Retinal pigment epithelial cell (primary cell): ENCODE results near the gene CABP2.
"Not testable (repeated sequence)": the region's sequence is repeated elsewhere in the genome, so short reads cannot be mapped to it uniquely, and the experiment has no call there.

Source experiments
- DNase-seq: peaks from one replicate; pipeline ENCODE4 v3.0.0-alpha.2; 2010; ENCODE audit warnings: low read depth
- H3K4me3 ChIP-seq: 2 replicates; pipeline ENCODE4 v1.5.1; 2011; ENCODE audit warnings: mild to moderate bottlenecking, low read length, control low read depth, moderate library complexity
- CTCF ChIP-seq: conservative IDR thresholded peaks from 2 replicates; pipeline ENCODE4 v1.5.1; 2011; ENCODE audit warnings: low read depth, low read length, control low read depth, inconsistent platforms

The CABP2 gene

DNA sequence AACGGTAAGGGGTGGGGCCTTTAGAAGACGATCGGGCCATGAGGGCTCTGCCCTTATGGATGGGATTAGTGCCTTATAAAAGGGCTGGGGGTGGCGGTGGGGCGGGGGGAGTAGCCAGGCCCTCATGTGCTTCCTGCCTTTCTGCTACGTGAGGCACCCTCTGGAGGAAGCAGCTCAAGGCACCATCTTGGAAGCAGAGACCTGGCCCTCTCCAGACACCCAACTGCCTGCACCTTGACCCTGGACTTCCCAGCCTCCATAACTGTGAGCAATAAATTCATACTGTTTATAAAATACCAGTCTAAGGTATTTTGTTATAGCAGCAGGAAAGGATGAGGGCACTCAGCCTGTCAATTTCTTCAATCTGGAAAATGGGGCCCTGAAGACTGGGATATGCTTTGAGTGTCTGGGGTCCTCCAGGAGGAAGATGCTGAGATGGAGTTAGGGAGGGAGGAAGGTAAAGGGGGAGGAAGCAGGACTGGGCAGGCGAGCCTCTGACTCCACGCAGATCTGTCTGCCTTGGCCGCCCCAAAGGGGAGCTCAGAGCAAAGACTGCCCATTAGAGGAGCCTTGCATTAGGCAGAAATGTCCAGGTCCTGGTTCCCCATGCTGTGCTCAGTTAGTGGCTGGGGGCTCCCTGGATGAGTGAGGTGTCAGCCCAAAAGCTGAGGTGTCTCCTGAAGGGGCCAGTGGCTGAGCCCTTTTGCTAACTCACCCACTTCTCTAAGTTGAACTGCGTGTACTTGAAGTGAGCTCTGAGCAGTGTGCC, 5.3 kb downstream of the CABP2 start:
- TF ChIP-seq CTCF: no peak
- H3K4me3 ChIP-seq: no peak overlapping the region

DNA sequence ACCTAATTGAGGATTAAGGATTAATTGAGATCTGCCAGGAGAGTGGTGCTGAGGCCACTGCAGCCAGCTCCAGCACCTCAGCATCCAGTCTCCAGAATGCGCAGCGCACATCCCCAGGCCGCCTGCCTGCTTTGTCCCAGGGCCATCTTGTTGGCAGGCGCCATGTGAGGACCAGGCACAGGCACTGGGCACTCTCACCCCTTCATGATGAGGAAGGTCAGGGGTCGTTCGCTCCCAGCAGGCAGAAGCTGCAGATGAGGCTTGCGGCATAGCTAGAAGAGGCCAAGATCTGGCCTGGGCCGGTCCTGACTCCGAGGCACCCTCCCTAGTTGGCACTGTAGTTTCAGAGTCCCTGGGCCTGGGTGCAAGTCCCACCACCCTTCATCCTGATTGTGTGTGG, 6.4 kb downstream of the CABP2 start:
- no peak for TF ChIP-seq CTCF
- H3K4me3 ChIP-seq: no peak overlapping the region
- DNase-seq: no peak

More for the DNA sequence above, 5.3 kb downstream of the CABP2 start:
- DNase-seq: no peak

GRCh38 chr11:67514116-67514515, 9.1 kb downstream of the CABP2 start:
- H3K4me3 ChIP-seq: no peak overlapping the region
- no peak for TF ChIP-seq CTCF
- DNase-seq: no peak

DNA sequence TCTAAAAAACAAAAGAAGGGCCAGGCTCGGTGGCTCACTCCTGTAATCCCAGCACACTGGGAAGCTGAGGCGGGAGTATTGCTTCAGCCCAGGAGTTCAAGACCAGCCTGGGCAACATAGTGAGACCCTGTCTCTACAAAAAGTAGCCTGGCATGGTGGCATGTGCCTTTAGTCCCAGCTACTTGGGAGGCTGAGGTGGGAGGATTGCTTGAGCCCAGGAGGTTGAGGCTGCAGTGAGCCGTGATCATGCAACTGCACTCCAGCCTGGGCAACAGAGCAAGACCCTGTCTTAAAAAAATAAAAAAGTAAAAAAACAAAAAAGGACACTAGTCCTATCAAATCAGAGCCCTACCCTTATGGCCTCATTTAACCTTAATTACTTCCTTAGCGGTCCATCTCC, 11.7 kb downstream of the CABP2 start:
- not testable (repeated sequence) for DNase-seq, H3K4me3 ChIP-seq

- H3K4me3 ChIP-seq: no peak overlapping the region
- no peak for TF ChIP-seq CTCF
- no peak for DNase-seq
Measured at GRCh38 chr11:67510023-67510345, 13.3 kb downstream of the CABP2 start.

- H3K4me3 ChIP-seq: peak overlapping the region; percentile 78
- peak; percentile 71 for DNase-seq
- TF ChIP-seq CTCF: no peak
Measured at GRCh38 chr11:67508486-67509121, 14.6 kb downstream of the CABP2 start.

- peak; percentile 99 for DNase-seq
- peak within 1 kb of the TSS; percentile 78 for H3K4me3 ChIP-seq
- no peak for TF ChIP-seq CTCF
Measured at GRCh38 chr11:67507864-67508485, 15.3 kb downstream of the CABP2 start, which contains the start of gene CDK2AP2. CDK2AP2 (minus strand) TSS chr11:67508162; CDS start chr11:67508082, 80 bp downstream.
